Endothelial cell of umbilical vein (primary cell): ENCODE measurements around the gene LAPTM4A. TPM values are rescaled to one million over a fixed set of nuclear protein-coding genes. Genes with fewer than 3 reads are reported as not detected.

Experiments
- BruUV-seq: library from RNA; stranded (reverse); fragments of 400-500 nt; replicated peaks from 2 replicates; lab custom pipeline; 2021; lab: Mats Ljungman, UMichigan
- CTCF ChIA-PET: fragments of 300-600, 350-600 bp; sonication (Branson Sonifier 250); formaldehyde crosslinking; loops from one replicate; lab custom pipeline; 2021; ENCODE audit warnings: antibody characterized with exemption, inconsistent platforms; lab: Charles Lee
- POLR2A ChIA-PET: fragments of 300-600, 350-600 bp; sonication (Branson Sonifier 250); formaldehyde crosslinking; loops from one replicate; lab custom pipeline; 2021; ENCODE audit warnings: antibody characterized with exemption, inconsistent platforms; lab: Charles Lee
- DNase-seq: peaks from one replicate; pipeline ENCODE4 v3.0.0-alpha.2; 2011; ENCODE audit warnings: low read depth, low spot score
- FAIRE-seq: peaks from 2 replicates; lab custom pipeline; 2011; peaks lifted over from hg19 to GRCh38; lab: Jason Lieb, UNC
- H2AFZ ChIP-seq: 2 replicates; pipeline ENCODE4 v1.6.0; 2012; ENCODE audit warnings: low read depth, low read length, control low read depth, inconsistent platforms
- H3K27ac ChIP-seq: 2 replicates; pipeline ENCODE4 v1.5.1; 2011; ENCODE audit warnings: low read depth, mild to moderate bottlenecking, control low read depth, low read length, moderate library complexity; ENCODE audit not compliant: insufficient read depth
- H3K27me3 ChIP-seq, 2 experiments: 2 replicates each; pipeline versions ENCODE4 v1.6.0 to v1.6.1; 2011; ENCODE audit warnings: low read length in 2 of 2, mixed read lengths in 1 of 2; ENCODE audit not compliant: control insufficient read depth in 2 of 2, insufficient read depth in 2 of 2
- H3K36me3 ChIP-seq, 2 experiments: 2 replicates in 1 of 2; 3 replicates in 1 of 2; pipeline ENCODE4 v1.5.1; 2011; ENCODE audit warnings: low read length in 2 of 2, mild to moderate bottlenecking in 1 of 2, moderate library complexity in 1 of 2; ENCODE audit not compliant: control insufficient read depth in 2 of 2, insufficient read depth in 2 of 2; ENCODE audit errors: extremely low read depth in 1 of 2
- H3K4me1 ChIP-seq: 3 replicates; pipeline ENCODE4 v1.5.1; 2011; ENCODE audit warnings: mild to moderate bottlenecking, low read length; ENCODE audit not compliant: control insufficient read depth, insufficient read depth; ENCODE audit errors: extremely low read depth
- H3K4me2 ChIP-seq: 2 replicates; pipeline ENCODE4 v1.6.1; 2011; ENCODE audit warnings: low read length, control low read depth, mixed read lengths; ENCODE audit not compliant: insufficient read depth
- H3K4me3 ChIP-seq, 3 experiments: fragments of 200-600 bp in 1 of 3; sonication (generic), shearing (Covaris generic) in 1 of 3; replicated peaks in 1 of 3; 2 replicates each; pipeline ENCODE4 v1.5.1; 2011 to 2016; ENCODE audit warnings: control low read depth in 3 of 3, low read length in 3 of 3, mild to moderate bottlenecking in 2 of 3, inconsistent platforms in 1 of 3, low read depth in 1 of 3, moderate library complexity in 1 of 3; ENCODE audit not compliant: insufficient read depth in 1 of 3
- H3K79me2 ChIP-seq: 2 replicates; pipeline ENCODE4 v1.6.0; 2012; ENCODE audit warnings: low read length, inconsistent platforms; ENCODE audit not compliant: control insufficient read depth, insufficient read depth
- H3K9ac ChIP-seq: replicated peaks from 2 replicates; pipeline ENCODE3; 2011; ENCODE audit warnings: low read length, control low read depth; ENCODE audit not compliant: insufficient read depth; ENCODE audit errors: extremely low read depth
- H3K9me1 ChIP-seq: replicated peaks from 3 replicates; pipeline ENCODE4 v1.6.0; 2011; ENCODE audit warnings: mild to moderate bottlenecking, low read length; ENCODE audit not compliant: control insufficient read depth, insufficient read depth; ENCODE audit errors: extremely low read depth
- H3K9me3 ChIP-seq: replicated peaks from 2 replicates; pipeline ENCODE4 v1.5.1; 2012; ENCODE audit warnings: low read length, inconsistent platforms; ENCODE audit not compliant: control insufficient read depth, insufficient read depth
- H4K20me1 ChIP-seq: replicated peaks from 2 replicates; pipeline ENCODE3; 2011; ENCODE audit warnings: mild to moderate bottlenecking, low read length; ENCODE audit not compliant: control insufficient read depth, insufficient read depth; ENCODE audit errors: extremely low read depth
- EZH2 ChIP-seq: IDR thresholded peaks from 2 replicates; pipeline ENCODE4 v1.6.1; 2012; ENCODE audit warnings: borderline replicate concordance, low read depth, mild to moderate bottlenecking, moderate library complexity, low read length, inconsistent platforms; ENCODE audit not compliant: severe bottlenecking
- FOS ChIP-seq: IDR thresholded peaks from 2 replicates; pipeline ENCODE4 v1.6.1; 2011; ENCODE audit warnings: mild to moderate bottlenecking, low read length, moderate library complexity, borderline replicate concordance; ENCODE audit not compliant: insufficient read depth
- GATA2 ChIP-seq: IDR thresholded peaks from 2 replicates; pipeline ENCODE4 v1.7.0; 2011; ENCODE audit warnings: low read depth, mild to moderate bottlenecking, moderate library complexity, mixed read lengths, low read length; ENCODE audit not compliant: insufficient read length, insufficient read depth
- JUN ChIP-seq: IDR thresholded peaks from 2 replicates; pipeline ENCODE4 v1.6.1; 2011; ENCODE audit warnings: borderline replicate concordance, low read depth; ENCODE audit not compliant: insufficient read length, insufficient read depth
- MAX ChIP-seq: IDR thresholded peaks from 2 replicates; pipeline ENCODE4 v1.6.1; 2011; ENCODE audit not compliant: insufficient read depth, insufficient read length
- MYC ChIP-seq: IDR thresholded peaks from one replicate; pipeline ENCODE4 v1.6.1; 2011; ENCODE audit warnings: mild to moderate bottlenecking, low read depth, low read length
- POLR2A ChIP-seq: IDR thresholded peaks from 2 replicates; pipeline ENCODE4 v1.6.1; 2012; ENCODE audit warnings: low read depth, mild to moderate bottlenecking, control low read depth, low read length
- POLR2AphosphoS5 ChIP-seq: IDR thresholded peaks from 2 replicates; pipeline ENCODE4 v1.6.1; 2012; ENCODE audit warnings: low read depth, mild to moderate bottlenecking, control low read depth, low read length, moderate library complexity; ENCODE audit not compliant: insufficient read depth
- dilution Hi-C: fragments of 300-500 bp; cut with MboI; formaldehyde crosslinking; loops from one replicate; pipeline ENCODE4 v1.15.0; 2019; ENCODE audit warnings: low sequenced_read_pairs; ENCODE audit not compliant: extremely low pct_ligation_motif_present
- intact Hi-C: fragments of 100-400 bp; cut with micrococcal nuclease; formaldehyde crosslinking; loops from one replicate; pipeline ENCODE4 v1.10.0; 2022
- polyA plus RNA-seq, 4 experiments: library from polyadenylated mRNA; depleted of rRNA in 3 of 4; stranded (reverse) in 3 of 4; unstranded in 1 of 4; fragments of >200 nt; gene quantifications; 2 replicates each; pipeline versions ENCODE4 v1.2.1 to v1.2.3, GENCODE V29; 2011 to 2012; ENCODE audit warnings: missing spikeins in 1 of 4
- total RNA-seq: library from RNA; stranded (reverse); gene quantifications from 2 replicates; pipeline ENCODE4 v1.2.3, GENCODE V29; 2021
- TF ChIP-seq, protein P1 (sequence below), 2 donors: IDR thresholded peaks; 1 replicate in 1 of 2; 2 replicates in 1 of 2; pipeline ENCODE4 v1.5.1; 2011; ENCODE audit warnings: low read length in 2 of 2, mild to moderate bottlenecking in 2 of 2, moderate library complexity in 2 of 2, control low read depth in 1 of 2, inconsistent platforms in 1 of 2, low read depth in 1 of 2; ENCODE audit not compliant: insufficient read depth in 1 of 2; ENCODE audit errors: extremely low read depth in 1 of 2

The LAPTM4A gene
- total and polyA plus RNA-seq, 2 donors (not counting 3 experiments of a cell fraction or from before 2014, with no cell fraction given), result 155 to 427 TPM

DNA sequence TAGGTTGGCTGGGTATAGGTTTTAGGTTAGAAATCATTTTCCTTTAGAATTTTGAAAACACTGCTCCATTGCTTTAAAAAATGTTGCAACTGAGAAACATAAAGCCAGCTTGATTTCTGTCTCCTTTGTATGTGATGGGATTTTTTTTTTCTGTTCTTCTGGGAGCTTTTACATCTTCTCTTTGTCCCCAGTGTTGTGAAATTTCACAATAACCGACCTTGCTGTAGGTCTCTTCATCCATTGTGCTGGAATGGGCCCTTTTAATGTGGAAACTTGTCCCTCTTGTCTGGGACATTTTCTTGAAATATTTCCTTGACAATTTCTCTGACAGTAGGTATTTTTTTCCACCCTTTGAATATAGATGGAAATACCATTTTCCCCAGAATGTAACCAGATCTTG is 44.0 kb upstream of the LAPTM4A start:
- Histone ChIP-seq H3K4me1 (no peaks in the 10 kb centered on the region), H3K27me3 (no peaks in the 10 kb centered on the region), H3K27ac (no peak overlapping the region), H3K36me3 (no peaks in the 10 kb centered on the region), H4K20me1 (no peaks in the 10 kb centered on the region), H3K4me3 (no peak overlapping the region), H3K9me3 (no peaks in the 10 kb centered on the region), H3K9me1 (no peaks in the 10 kb centered on the region), H3K79me2 (no peaks in the 10 kb centered on the region), H3K9ac (no peak overlapping the region), H3K4me2 (no peak overlapping the region), H2AFZ (no peak overlapping the region)
- intact Hi-C loops (loop anchor here (10.0 kb wide), 1 partner anchor 331 kb away; no protein-coding TSS in a partner anchor), dilution Hi-C loops (no loop called here)
- no peak for TF ChIP-seq GATA2
- no peak for TF ChIP-seq POLR2A
- TF ChIP-seq EZH2, result no peak
- TF ChIP-seq, protein P1, sequence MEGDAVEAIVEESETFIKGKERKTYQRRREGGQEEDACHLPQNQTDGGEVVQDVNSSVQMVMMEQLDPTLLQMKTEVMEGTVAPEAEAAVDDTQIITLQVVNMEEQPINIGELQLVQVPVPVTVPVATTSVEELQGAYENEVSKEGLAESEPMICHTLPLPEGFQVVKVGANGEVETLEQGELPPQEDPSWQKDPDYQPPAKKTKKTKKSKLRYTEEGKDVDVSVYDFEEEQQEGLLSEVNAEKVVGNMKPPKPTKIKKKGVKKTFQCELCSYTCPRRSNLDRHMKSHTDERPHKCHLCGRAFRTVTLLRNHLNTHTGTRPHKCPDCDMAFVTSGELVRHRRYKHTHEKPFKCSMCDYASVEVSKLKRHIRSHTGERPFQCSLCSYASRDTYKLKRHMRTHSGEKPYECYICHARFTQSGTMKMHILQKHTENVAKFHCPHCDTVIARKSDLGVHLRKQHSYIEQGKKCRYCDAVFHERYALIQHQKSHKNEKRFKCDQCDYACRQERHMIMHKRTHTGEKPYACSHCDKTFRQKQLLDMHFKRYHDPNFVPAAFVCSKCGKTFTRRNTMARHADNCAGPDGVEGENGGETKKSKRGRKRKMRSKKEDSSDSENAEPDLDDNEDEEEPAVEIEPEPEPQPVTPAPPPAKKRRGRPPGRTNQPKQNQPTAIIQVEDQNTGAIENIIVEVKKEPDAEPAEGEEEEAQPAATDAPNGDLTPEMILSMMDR (IDR thresholded peaks at IDR 0.05; ENCODE audit: extremely low read depth in 1 of 2, insufficient read depth in 1 of 2, low read depth in 1 of 2, low read length in 2 of 2), result no peak
- TF ChIP-seq POLR2AphosphoS5, result no peak
- TF ChIP-seq JUN, result no peak
- no peak for TF ChIP-seq MAX
- TF ChIP-seq FOS, result no peak
- TF ChIP-seq MYC, result no peak
- POLR2A ChIA-PET, result no interaction called here
- no TSS peak for BruUV-seq
- CTCF ChIA-PET, result interaction anchor here (0.8 to 8.7 kb wide), 11 partner anchors 8 to 222 kb away, joined by 3 to 259 read pairs (median 7); partner anchors contain the start of genes LAPTM4A and MATN3
- FAIRE-seq (no peak), DNase-seq (no peak)
